22Rv1 (cell line): ENCODE measurements around the gene STKLD1.

ENCODE experiments used
- CTCF ChIP-seq: fragments of 450-650 bp; IDR thresholded peaks from 2 replicates; pipeline ENCODE4 v1.5.1; 2017; ENCODE audit warnings: mild to moderate bottlenecking
- ZFX ChIP-seq: fragments of 450-650 bp; IDR thresholded peaks from 2 replicates; pipeline ENCODE4 v1.6.1; 2017; ENCODE audit warnings: antibody characterized with exemption, borderline replicate concordance

- TF ChIP-seq CTCF: 0 out of 2 replicates have a peak, but pooled peaks have one; percentile 18
- no peak for TF ChIP-seq ZFX
These were observed 16.6 kb upstream of the STKLD1 start for GRCh38 chr9:133359399-133360175.
